RWPE2 (cell line): ENCODE results near the gene CCDC92B.

Experiments
- ATAC-seq: fragments of 200-7000 bp; cut with Tn5 transposase; 3 replicates; pipeline ENCODE4 v1.9.1; 2021; ENCODE audit warnings: low read depth
- DNase-seq: peaks from one replicate; pipeline ENCODE4 v3.0.0-alpha.2; 2020; ENCODE audit warnings: low spot score
- H3K27ac ChIP-seq: fragments of 450-650 bp; 2 replicates; pipeline ENCODE4 v1.5.1; 2017; ENCODE audit warnings: mild to moderate bottlenecking; ENCODE audit not compliant: poor library complexity, severe bottlenecking
- H3K27me3 ChIP-seq: fragments of 250-450 bp; sonication (Bioruptor Pico); 2 replicates; pipeline ENCODE4 v1.5.1; 2021; ENCODE audit warnings: mild to moderate bottlenecking, moderate library complexity; ENCODE audit not compliant: insufficient read depth, poor library complexity, severe bottlenecking
- H3K36me3 ChIP-seq: fragments of 250-450 bp; sonication (Bioruptor Pico); 2 replicates; pipeline ENCODE4 v1.5.1; 2020; ENCODE audit warnings: low read depth, mild to moderate bottlenecking, moderate library complexity
- H3K4me1 ChIP-seq: fragments of 250-450 bp; sonication (Bioruptor Pico); 2 replicates; pipeline ENCODE4 v1.5.1; 2021; ENCODE audit warnings: mild to moderate bottlenecking, moderate library complexity; ENCODE audit not compliant: insufficient read depth, poor library complexity, severe bottlenecking
- H3K4me3 ChIP-seq: fragments of 250-450 bp; sonication (Bioruptor Pico); 2 replicates; pipeline ENCODE4 v1.5.1; 2021; ENCODE audit warnings: mild to moderate bottlenecking, moderate library complexity; ENCODE audit not compliant: severe bottlenecking
- H3K9me3 ChIP-seq: fragments of 250-450 bp; sonication (Bioruptor Pico); 2 replicates; pipeline ENCODE4 v1.5.1; 2021; ENCODE audit warnings: mild to moderate bottlenecking, moderate library complexity; ENCODE audit not compliant: severe bottlenecking
- TF ChIP-seq, protein P1 (sequence below): fragments of 450-650 bp; IDR thresholded peaks from one replicate; pipeline ENCODE4 v1.5.1; 2017; ENCODE audit warnings: mild to moderate bottlenecking, moderate library complexity; ENCODE audit not compliant: poor library complexity, severe bottlenecking

Gene CCDC92B

DNA sequence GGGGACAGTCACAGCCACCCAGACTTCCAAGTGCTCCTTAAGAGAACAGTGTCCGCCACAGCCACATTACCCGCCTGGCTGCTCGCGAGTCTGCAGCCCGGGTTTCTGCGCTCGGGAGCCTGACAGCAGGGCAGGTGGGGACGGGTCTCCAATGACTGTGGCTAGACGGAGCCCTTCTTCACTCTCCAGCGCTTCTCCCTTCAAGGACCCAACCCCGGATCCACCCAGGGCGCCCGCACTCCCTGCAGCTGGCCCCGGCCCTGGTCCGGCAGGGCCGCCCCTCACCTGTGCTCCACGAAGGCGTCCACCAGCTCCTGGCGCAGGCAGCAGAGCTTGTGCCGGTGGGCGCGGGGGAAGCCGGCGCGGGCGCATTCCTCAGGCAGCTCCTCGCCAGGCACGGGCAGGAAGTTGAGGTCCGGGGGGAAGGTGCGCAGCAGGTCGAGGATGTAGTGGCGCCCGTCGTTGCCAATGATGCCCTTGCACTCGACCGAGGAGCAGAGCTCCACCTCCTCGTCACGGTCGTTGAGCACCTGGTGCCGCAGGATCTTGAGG, 51.8 kb downstream of the CCDC92B start:
- peaks cover 83% of the 10 kb centered on the region for H3K36me3 ChIP-seq
- TF ChIP-seq, protein P1, sequence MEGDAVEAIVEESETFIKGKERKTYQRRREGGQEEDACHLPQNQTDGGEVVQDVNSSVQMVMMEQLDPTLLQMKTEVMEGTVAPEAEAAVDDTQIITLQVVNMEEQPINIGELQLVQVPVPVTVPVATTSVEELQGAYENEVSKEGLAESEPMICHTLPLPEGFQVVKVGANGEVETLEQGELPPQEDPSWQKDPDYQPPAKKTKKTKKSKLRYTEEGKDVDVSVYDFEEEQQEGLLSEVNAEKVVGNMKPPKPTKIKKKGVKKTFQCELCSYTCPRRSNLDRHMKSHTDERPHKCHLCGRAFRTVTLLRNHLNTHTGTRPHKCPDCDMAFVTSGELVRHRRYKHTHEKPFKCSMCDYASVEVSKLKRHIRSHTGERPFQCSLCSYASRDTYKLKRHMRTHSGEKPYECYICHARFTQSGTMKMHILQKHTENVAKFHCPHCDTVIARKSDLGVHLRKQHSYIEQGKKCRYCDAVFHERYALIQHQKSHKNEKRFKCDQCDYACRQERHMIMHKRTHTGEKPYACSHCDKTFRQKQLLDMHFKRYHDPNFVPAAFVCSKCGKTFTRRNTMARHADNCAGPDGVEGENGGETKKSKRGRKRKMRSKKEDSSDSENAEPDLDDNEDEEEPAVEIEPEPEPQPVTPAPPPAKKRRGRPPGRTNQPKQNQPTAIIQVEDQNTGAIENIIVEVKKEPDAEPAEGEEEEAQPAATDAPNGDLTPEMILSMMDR = no peak
- no peaks in the 10 kb centered on the region for H3K4me1 ChIP-seq
- no peak overlapping the region for H3K27ac ChIP-seq
- no peaks in the 10 kb centered on the region for H3K9me3 ChIP-seq
- no peaks in the 10 kb centered on the region for H3K27me3 ChIP-seq
- no peak overlapping the region for H3K4me3 ChIP-seq
- DNase-seq (peak; percentile 62), ATAC-seq (no peak)

DNA sequence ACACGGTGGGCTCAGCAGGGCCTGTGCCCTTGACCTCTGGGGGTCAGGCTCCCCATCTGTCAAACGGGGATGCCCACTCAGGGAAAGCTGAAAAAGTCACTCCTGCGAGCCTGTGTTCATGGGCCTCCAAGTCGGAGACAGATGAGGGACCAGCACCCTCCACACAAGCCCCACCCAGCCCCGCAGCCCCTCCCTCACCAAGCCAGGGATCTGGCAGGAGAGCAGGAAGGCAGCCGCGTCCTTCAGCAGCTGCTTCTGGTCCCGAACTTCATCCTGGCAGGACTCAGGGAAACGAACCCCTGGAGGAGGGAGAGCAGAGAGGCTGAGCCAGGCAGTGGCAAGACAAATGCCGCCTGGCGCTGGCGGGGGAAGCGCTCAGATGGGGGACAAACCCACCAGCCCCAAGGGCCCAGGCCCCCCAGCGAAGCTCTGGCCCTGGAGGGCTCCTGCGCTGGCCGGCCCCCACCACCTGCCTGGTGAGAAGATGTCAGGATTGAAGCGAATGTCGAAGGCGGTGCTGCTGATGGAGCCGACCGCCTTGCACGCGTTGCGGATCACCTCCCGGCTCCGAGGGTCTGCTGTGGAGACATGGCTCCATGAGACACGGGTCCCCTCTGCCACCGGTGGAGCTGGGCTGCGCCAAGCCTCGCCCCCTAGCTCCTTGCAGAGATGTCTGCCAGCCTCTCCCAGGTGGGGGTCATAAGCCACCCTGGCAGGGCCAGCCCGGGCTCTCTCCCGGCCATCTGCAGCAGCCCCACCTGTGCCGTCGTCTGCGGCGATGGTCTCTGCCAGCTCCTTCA, 53.3 kb downstream of the CCDC92B start:
- H3K27me3 ChIP-seq = no peaks in the 10 kb centered on the region
- no peaks in the 10 kb centered on the region for H3K4me1 ChIP-seq
- DNase-seq = peak; percentile 76

DNA sequence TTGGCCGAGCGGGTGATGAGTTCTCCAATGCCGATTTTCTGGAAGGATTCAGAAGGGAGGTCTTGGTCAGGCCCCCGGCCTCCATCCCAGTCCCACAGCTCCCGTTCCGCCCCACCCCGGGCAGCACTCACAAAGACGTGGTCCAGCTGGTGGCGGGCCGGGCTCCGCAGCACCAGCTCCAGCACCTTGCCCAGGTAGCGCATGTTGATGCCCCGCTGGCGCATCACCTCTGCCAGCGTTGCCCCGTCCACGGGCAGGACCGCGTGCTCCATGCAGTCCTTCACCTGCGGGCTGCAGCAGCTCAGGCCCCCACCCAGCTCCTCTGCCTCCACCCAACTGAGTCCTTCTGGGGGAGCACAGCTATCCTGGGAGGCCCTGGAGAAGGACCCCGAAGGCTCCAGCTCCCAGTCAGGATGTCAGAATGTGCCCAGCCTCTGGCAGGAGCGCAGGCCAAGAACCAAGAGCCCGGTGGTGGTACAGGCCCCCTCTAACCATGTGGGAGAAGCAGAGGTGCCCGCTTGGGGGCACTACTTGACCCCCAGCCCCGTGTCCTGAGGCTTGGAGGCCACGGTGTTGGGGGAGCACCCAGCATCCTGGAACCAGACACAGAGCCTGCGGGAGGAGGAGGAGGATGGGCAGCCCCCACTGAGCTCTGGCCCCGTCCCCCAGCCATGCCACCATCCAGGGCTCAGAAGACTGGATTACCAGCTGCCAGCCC, 54.0 kb downstream of the CCDC92B start:
- Histone ChIP-seq H3K27ac (no peak overlapping the region), H3K9me3 (no peaks in the 10 kb centered on the region), H3K36me3 (peaks cover 75% of the 10 kb centered on the region), H3K27me3 (no peaks in the 10 kb centered on the region), H3K4me3 (no peak overlapping the region), H3K4me1 (no peaks in the 10 kb centered on the region)
- TF ChIP-seq, protein P1 = no peak
- DNase-seq (peak; percentile 62), ATAC-seq (no peak)

More for the DNA sequence above, 53.3 kb downstream of the CCDC92B start:
- Histone ChIP-seq H3K27ac (no peak overlapping the region), H3K36me3 (peaks cover 80% of the 10 kb centered on the region), H3K9me3 (no peaks in the 10 kb centered on the region), H3K4me3 (no peak overlapping the region)
- TF ChIP-seq, protein P1 = no peak
- ATAC-seq = no peak

DNA sequence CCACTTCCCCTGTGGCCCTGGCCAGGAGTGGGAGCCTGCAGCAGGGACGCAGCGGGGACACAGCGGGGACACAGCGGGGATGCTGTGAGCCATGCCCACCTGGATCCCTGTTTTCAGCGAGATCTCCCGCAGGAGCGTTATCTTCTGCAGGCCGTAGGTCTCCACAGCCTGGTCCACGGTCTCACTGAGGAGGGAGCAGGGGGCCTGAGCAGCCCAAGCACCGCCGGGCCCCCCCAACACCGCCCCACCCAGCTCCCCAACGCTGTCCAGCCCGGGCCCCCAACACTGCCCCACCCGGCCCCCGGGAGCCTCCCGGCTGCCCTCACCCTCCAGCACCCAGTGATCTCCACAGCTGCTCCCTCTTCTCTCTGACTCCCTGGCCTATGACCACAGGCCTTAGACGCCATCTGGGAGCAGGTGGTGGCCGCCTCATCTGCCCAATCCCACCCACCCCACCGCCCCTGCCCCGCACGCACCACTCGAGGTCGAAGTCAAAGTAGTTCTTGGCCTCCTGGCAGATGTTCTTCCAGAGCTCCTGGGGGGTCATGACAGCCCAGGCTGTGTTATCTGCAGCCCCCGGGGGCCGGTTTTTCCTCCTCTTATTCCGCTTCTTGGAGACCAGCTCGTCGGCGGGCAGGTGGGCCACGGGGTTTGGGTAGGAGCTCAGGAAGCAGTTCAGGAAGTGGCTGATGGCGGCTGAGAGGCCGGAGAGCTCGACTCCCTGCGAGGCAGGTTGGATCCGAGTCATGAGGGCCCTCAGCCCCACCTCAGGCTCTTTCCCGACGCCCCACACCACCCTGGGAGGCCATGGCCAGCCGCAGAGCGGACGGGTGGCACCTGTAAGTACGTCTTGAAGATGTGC, 54.8 kb downstream of the CCDC92B start:
- TF ChIP-seq, protein P1 = no peak
- Histone ChIP-seq H3K27me3 (no peaks in the 10 kb centered on the region), H3K4me1 (no peaks in the 10 kb centered on the region), H3K4me3 (no peak overlapping the region), H3K27ac (no peak overlapping the region), H3K36me3 (peaks cover 71% of the 10 kb centered on the region), H3K9me3 (no peaks in the 10 kb centered on the region)
- DNase-seq (peak; percentile 39), ATAC-seq (no peak)
